ENCODE data around the gene C3orf38. TPM values are rescaled to one million over a fixed set of nuclear protein-coding genes. Genes with fewer than 3 reads are reported as not detected.

C3orf38 gene
- total RNA-seq, 4 donors from 2014 or later, result 14.0 to 19.9 (median 18.3) TPM

DNA sequence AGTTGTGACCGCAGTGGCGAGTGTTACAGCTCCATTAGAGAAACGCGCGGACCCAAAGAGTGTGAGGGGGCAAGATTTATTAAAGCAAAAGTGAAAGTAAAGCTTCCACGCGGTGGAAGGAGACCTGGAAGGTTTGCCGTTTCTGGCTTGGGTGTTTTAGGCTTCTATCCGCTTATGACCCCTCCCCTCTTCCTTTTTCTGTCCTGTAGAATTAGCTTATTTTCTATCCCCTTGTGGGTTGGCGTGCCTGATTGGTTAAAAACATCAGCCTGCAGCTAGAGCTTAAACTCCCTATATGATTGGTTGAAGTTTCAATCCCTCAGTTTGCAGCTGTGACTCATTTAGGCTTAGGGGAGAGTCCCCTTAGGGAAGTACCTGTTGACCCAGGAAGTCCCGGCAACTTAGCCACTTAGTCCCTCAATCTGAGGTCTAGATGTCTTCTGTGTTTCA is 39.6 kb downstream of the C3orf38 start:
- DNase-seq (ENCODE audit: low spot score in 2 of 2), result no peak
- WGBS, 2 donors, result 92% methylated on average over 11 of the region's 11 CpGs
- H3K4me3 ChIP-seq (ENCODE audit: low read depth, poor library complexity, severe bottlenecking), result no peak overlapping the region
- intact Hi-C loops (cut with DNase I; ENCODE audit: low total_unique reads), result no loop called here
- no peak for TF ChIP-seq POLR2A (IDR thresholded peaks at IDR 0.05)
- TF ChIP-seq, protein P1, sequence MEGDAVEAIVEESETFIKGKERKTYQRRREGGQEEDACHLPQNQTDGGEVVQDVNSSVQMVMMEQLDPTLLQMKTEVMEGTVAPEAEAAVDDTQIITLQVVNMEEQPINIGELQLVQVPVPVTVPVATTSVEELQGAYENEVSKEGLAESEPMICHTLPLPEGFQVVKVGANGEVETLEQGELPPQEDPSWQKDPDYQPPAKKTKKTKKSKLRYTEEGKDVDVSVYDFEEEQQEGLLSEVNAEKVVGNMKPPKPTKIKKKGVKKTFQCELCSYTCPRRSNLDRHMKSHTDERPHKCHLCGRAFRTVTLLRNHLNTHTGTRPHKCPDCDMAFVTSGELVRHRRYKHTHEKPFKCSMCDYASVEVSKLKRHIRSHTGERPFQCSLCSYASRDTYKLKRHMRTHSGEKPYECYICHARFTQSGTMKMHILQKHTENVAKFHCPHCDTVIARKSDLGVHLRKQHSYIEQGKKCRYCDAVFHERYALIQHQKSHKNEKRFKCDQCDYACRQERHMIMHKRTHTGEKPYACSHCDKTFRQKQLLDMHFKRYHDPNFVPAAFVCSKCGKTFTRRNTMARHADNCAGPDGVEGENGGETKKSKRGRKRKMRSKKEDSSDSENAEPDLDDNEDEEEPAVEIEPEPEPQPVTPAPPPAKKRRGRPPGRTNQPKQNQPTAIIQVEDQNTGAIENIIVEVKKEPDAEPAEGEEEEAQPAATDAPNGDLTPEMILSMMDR (IDR thresholded peaks at IDR 0.05), result no peak

DNA sequence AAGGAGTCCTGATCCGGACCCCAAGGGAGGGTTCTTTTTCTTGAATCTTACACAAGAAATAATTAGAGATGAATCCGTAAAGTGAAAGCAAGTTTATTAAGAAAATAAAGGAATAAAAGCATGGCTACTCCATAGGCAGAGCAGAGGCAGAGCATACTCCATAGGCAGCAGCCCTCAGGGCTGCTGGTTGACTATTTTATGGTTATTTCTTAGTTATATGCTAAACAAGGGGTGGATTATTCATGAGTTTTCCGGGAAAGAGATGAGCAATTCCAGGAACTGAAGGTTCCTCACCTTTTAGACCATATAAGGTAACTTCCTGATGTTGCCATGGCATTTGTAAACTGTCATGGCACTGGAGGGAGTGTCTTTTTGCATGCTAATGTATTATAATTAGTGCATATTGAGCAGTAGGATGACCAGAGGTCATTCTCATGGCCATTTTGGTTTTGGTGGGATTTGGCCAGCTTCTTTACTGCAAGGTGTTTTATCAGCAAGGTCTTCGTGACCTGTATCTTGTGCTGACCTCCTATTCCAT is 42.2 kb downstream of the C3orf38 start:
- TF ChIP-seq POLR2A (IDR thresholded peaks at IDR 0.05), result no peak
- TF ChIP-seq, protein P1 (IDR thresholded peaks at IDR 0.05), result no peak
- WGBS, 2 donors, result 69 to 79% methylated on average over 4 of the region's 4 CpGs
- no peak for DNase-seq (ENCODE audit: low spot score in 2 of 2)
- intact Hi-C loops (cut with DNase I; ENCODE audit: low total_unique reads), result no loop called here
- no peak overlapping the region for H3K4me3 ChIP-seq (ENCODE audit: low read depth, poor library complexity, severe bottlenecking)

DNA sequence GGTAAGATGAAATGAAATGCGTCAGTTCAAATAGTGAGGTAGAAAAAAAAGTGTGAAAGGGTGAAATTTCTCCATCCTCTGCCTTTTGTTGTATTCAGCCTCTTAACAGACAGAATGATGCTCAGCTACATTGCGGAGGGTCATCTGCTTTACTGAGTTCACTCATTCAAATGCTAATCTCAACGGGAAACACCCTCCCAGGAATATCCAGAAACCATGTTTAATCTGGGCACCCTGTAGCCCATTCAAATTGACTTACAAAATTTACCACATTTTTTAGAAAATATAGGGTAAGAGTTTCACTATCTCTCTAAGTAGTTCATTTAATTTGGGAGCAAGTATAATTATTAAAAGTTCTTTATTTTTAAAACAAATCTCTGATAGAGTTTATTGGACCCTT is 42.9 kb downstream of the C3orf38 start:
- TF ChIP-seq, protein P1 (IDR thresholded peaks at IDR 0.05), result no peak
- no peak for TF ChIP-seq POLR2A (IDR thresholded peaks at IDR 0.05)
- DNase-seq (ENCODE audit: low spot score in 2 of 2), result no peak
- no peak overlapping the region for H3K4me3 ChIP-seq (ENCODE audit: low read depth, poor library complexity, severe bottlenecking)
- WGBS, 2 donors, result 54 to 60% methylated on average over 3 of the region's 3 CpGs
- intact Hi-C loops (cut with DNase I; ENCODE audit: low total_unique reads), result no loop called here

DNA sequence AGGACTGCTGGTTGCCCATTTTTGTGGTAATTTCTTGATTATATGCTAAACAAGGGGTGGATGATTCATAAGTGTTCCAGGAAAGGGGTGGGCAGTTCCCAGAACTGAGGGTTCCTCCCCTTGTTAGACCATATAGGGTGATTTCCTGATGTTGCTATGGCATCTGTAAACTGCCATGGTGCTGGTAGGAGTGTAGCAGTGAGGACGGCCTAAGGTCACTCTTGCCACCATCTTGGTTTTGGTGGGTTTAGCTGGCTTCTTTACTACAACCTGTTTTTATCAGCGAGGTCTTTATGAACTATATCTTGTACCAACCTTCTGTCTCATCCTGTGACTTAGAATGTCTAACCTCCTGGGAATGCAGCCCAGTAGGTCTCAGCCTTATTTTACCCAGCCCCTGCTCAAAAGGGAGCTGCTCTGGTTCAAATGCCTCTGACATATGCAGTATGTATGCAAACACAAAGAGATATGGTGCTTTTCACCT is 46.2 kb downstream of the C3orf38 start:
- TF ChIP-seq, protein P1 (IDR thresholded peaks at IDR 0.05), result no peak
- intact Hi-C loops (cut with DNase I; ENCODE audit: low total_unique reads), result no loop called here

DNA sequence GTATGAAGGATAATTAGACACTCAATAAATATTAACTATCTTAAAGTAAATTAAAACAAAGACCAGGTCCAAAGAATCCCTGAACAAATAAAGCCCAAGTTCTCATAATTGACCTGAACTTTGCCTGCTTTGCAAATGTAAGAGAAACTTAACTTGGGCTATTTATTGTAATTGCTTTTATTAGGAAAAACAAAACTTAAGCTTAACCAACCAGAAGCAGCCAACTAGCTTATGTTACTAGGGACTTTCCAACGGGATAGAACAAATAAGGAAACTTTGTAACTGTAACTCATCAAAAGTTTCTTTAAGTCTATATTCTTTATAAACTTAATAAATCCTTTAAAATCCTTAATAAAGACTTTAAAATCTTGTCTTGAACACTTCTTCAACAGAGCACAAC is 48.4 kb downstream of the C3orf38 start:
- DNase-seq (ENCODE audit: low spot score in 2 of 2), result no peak
- H3K4me3 ChIP-seq (ENCODE audit: low read depth, poor library complexity, severe bottlenecking), result no peak overlapping the region
- 46 to 48% methylated on average over 1 of the region's 1 CpG for WGBS, 2 donors
- no peak for TF ChIP-seq POLR2A (IDR thresholded peaks at IDR 0.05)
- TF ChIP-seq, protein P1 (IDR thresholded peaks at IDR 0.05), result no peak
- intact Hi-C loops (cut with DNase I; ENCODE audit: low total_unique reads), result no loop called here

More for the DNA sequence above, 46.2 kb downstream of the C3orf38 start:
- DNase-seq (ENCODE audit: low spot score in 2 of 2), result no peak
- no peak overlapping the region for H3K4me3 ChIP-seq (ENCODE audit: low read depth, poor library complexity, severe bottlenecking)
- 87 to 90% methylated on average over 2 of the region's 2 CpGs for WGBS, 2 donors

DNA sequence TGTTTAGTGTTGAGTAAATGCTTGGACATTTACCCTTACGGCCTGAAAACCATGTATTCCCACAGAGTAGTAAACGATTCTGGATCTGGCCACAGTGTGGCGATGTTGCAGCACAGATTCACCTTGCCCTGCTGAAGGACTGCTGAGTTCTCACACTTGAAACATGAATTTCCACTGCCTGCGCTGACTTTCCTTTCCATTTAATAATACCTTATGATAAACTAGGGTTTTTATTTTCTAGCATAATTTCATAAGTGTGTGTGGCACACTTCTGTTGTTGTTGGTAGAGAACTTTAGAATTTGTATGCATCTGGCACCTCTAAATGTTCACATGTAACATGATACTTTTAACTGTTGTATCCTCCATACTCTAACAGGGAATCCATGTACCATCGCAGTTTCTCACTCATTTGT is 53.9 kb downstream of the C3orf38 start:
- H3K4me3 ChIP-seq (ENCODE audit: low read depth, poor library complexity, severe bottlenecking), result no peak overlapping the region
- DNase-seq (ENCODE audit: low spot score in 2 of 2), result peak; percentile 56 to 87
- WGBS, 2 donors, result 5 to 7% methylated on average over 5 of the region's 5 CpGs
- TF ChIP-seq POLR2A (IDR thresholded peaks at IDR 0.05), result no peak
- TF ChIP-seq, protein P1 (IDR thresholded peaks at IDR 0.05), result no peak
- intact Hi-C loops (cut with DNase I; ENCODE audit: low total_unique reads), result loop anchor here (10.0 kb wide), 1 partner anchor 1981 kb away; no protein-coding TSS in a partner anchor

All from lower leg skin (tissue), 4 donors.